HS-5 (cell line): Measurements from ENCODE around the gene CCDC201.

Source experiments
- DNase-seq: peaks from one replicate; pipeline ENCODE4 v3.0.0-alpha.2; 2012; ENCODE audit warnings: low read depth

Gene CCDC201

GRCh38 chr7:45893374-45893995 lies 20.6 kb upstream of the CCDC201 start:
- DNase-seq, result no peak

GRCh38 chr7:45892407-45893035 lies 19.6 kb upstream of the CCDC201 start:
- DNase-seq, result no peak

GRCh38 chr7:45891462-45892402 lies 18.9 kb upstream of the CCDC201 start:
- no peak for DNase-seq

GRCh38 chr7:45890902-45891461 lies 18.1 kb upstream of the CCDC201 start:
- DNase-seq, result peak; percentile 56

GRCh38 chr7:45890125-45890901 lies 17.4 kb upstream of the CCDC201 start:
- no peak for DNase-seq

GRCh38 chr7:45889367-45890067 lies 16.6 kb upstream of the CCDC201 start:
- DNase-seq, result no peak

GRCh38 chr7:45888993-45889366 lies 16.1 kb upstream of the CCDC201 start:
- no peak for DNase-seq

GRCh38 chr7:45888185-45888992 lies 15.5 kb upstream of the CCDC201 start, which contains the start of gene IGFBP1:
IGFBP1 (plus strand) TSS chr7:45888488; CDS start chr7:45888653, 165 bp downstream.
- DNase-seq, result no peak

- DNase-seq, result no peak
These were observed 14.2 kb upstream of the CCDC201 start for GRCh38 chr7:45886931-45887667.

GRCh38 chr7:45885264-45885882 lies 12.5 kb upstream of the CCDC201 start:
- peak; percentile 93 for DNase-seq

GRCh38 chr7:45884136-45884535 lies 11.3 kb upstream of the CCDC201 start:
- DNase-seq, result no peak

GRCh38 chr7:45882465-45882810 lies 9.6 kb upstream of the CCDC201 start:
- no peak for DNase-seq

- DNase-seq, result peak; percentile 75
These were observed 9.0 kb upstream of the CCDC201 start for GRCh38 chr7:45881759-45882464.

GRCh38 chr7:45881280-45881758 lies 8.4 kb upstream of the CCDC201 start:
- DNase-seq, result no peak

GRCh38 chr7:45880433-45880860 lies 7.6 kb upstream of the CCDC201 start:
- DNase-seq, result no peak

GRCh38 chr7:45878457-45879144 lies 5.7 kb upstream of the CCDC201 start:
- no peak for DNase-seq

- DNase-seq, result no peak
These were observed 3.6 kb upstream of the CCDC201 start for GRCh38 chr7:45876519-45876918.
